Common myeloid progenitor, CD34-positive (primary cell): ENCODE data around the gene LNX2. TPM values are rescaled to one million over a fixed set of nuclear protein-coding genes. Genes with fewer than 3 reads are reported as not detected.

Experiments used
- CTCF ChIA-PET: fragments of 350-600 bp; sonication (Branson Sonifier 250); formaldehyde crosslinking; loops from one replicate; lab custom pipeline; 2021; ENCODE audit warnings: antibody characterized with exemption; lab: Charles Lee
- POLR2A ChIA-PET: fragments of 350-600 bp; sonication (Branson Sonifier 250); formaldehyde crosslinking; loops from one replicate; lab custom pipeline; 2021; ENCODE audit warnings: antibody characterized with exemption; lab: Charles Lee
- DNase-seq, 3 donors: peaks; one replicate each; pipeline versions ENCODE4 v3.0.0 to v3.0.0-alpha.2; 2013
- H3K27ac ChIP-seq, 2 experiments: 1 replicate in 1 of 2; 2 replicates in 1 of 2; pipeline ENCODE4 v1.7.0; 2013; ENCODE audit warnings: inconsistent platforms in 2 of 2, low read length in 2 of 2, mild to moderate bottlenecking in 2 of 2, low read depth in 1 of 2, moderate library complexity in 1 of 2; ENCODE audit not compliant: severe bottlenecking in 2 of 2, insufficient read depth in 1 of 2, poor library complexity in 1 of 2
- H3K27me3 ChIP-seq, 5 experiments: replicated peaks in 2 of 5; 1 replicate in 3 of 5; 2 replicates in 2 of 5; pipeline versions ENCODE4 v1.6.1 to v1.7.0; 2013; ENCODE audit warnings: low read length in 4 of 5, mild to moderate bottlenecking in 2 of 5, moderate library complexity in 2 of 5, inconsistent platforms in 1 of 5; ENCODE audit not compliant: insufficient read depth in 5 of 5, control insufficient read depth in 4 of 5
- H3K36me3 ChIP-seq, 4 experiments: 1 replicate in 2 of 4; 2 replicates in 2 of 4; pipeline versions ENCODE4 v1.6.1 to v1.7.0; 2013; ENCODE audit warnings: low read length in 3 of 4, control low read depth in 1 of 4, mild to moderate bottlenecking in 1 of 4; ENCODE audit not compliant: control insufficient read depth in 4 of 4, insufficient read depth in 4 of 4
- H3K4me1 ChIP-seq, 4 experiments: 1 replicate in 3 of 4; 2 replicates in 1 of 4; pipeline versions ENCODE4 v1.6.1 to v1.7.1; 2013; ENCODE audit warnings: low read length in 3 of 4, mild to moderate bottlenecking in 3 of 4, control low read depth in 1 of 4, inconsistent platforms in 1 of 4, moderate library complexity in 1 of 4; ENCODE audit not compliant: control insufficient read depth in 4 of 4, insufficient read depth in 4 of 4; ENCODE audit errors: control extremely low read depth in 1 of 4
- H3K4me3 ChIP-seq, 7 experiments: 1 replicate in 4 of 7; 2 replicates in 3 of 7; pipeline versions ENCODE4 v1.5.1 to v1.7.0; 2013; ENCODE audit warnings: mild to moderate bottlenecking in 7 of 7, low read length in 6 of 7, moderate library complexity in 6 of 7, inconsistent platforms in 2 of 7, low read depth in 2 of 7, control low read depth in 1 of 7; ENCODE audit not compliant: insufficient read depth in 4 of 7, control insufficient read depth in 1 of 7; ENCODE audit errors: extremely low read depth in 1 of 7
- H3K9me3 ChIP-seq, 5 experiments: 1 replicate in 4 of 5; 2 replicates in 1 of 5; pipeline versions ENCODE4 v1.6.1 to v1.7.1; 2013; ENCODE audit warnings: low read length in 4 of 5, mild to moderate bottlenecking in 2 of 5, inconsistent platforms in 1 of 5, low read depth in 1 of 5, moderate library complexity in 1 of 5; ENCODE audit not compliant: control insufficient read depth in 4 of 5, insufficient read depth in 2 of 5; ENCODE audit errors: control extremely low read depth in 1 of 5
- WGBS: methylation state at CpG from one replicate; pipeline ENCODE4 v1.1.5; 2013; ENCODE audit not compliant: insufficient coverage; 5-methylcytosine and 5-hydroxymethylcytosine counted together
- polyA plus RNA-seq: library from polyadenylated mRNA; unstranded; fragments of 120-200 nt; gene quantifications from one replicate; pipeline ENCODE4 v1.2.1, GENCODE V29; 2013

The LNX2 gene
- polyA plus RNA-seq = 4.9 TPM

- 0% methylated on average over 77 of the region's 79 CpGs for WGBS
- Histone ChIP-seq H3K9me3 (no peaks in the 10 kb centered on the region), H3K36me3 (peaks cover 0 to 20% (median 9%) of the 10 kb centered on the region in 4 experiments), H3K4me1 (peaks cover 15 to 52% (median 32%) of the 10 kb centered on the region in 4 experiments), H3K27me3 (no peaks in the 10 kb centered on the region), H3K27ac (peak within 1 kb of the TSS; percentile 71 to 90), H3K4me3 (peak within 1 kb of the TSS; percentile 71 to 99 (median 91))
- ChIA-PET POLR2A (interaction anchor here (1.0 kb wide), 1 partner anchor 16 kb away, joined by 4 read pairs; no protein-coding TSS in a partner anchor), CTCF (interaction anchor here (0.8 to 2.0 kb wide), 7 partner anchors 8 to 247 kb away, joined by 3 to 5 read pairs (median 3); no protein-coding TSS in a partner anchor)
- DNase-seq = peak; percentile 95 to 98 (median 97)
Measured at GRCh38 chr13:27620377-27621115, at the start of gene LNX2. Gene LNX2 (minus strand): TSS chr13:27620529. CDS start chr13:27581703, 38,826 bp downstream.

GRCh38 chr13:27667946-27668345 lies 47.6 kb upstream of the LNX2 start:
- H3K27me3 ChIP-seq = no peaks in the 10 kb centered on the region
- H3K36me3 ChIP-seq = peaks cover 8 to 24% (median 10%) of the 10 kb centered on the region in 4 experiments
- peaks cover 0 to 3% (median 1%) of the 10 kb centered on the region in 5 experiments for H3K9me3 ChIP-seq
- no peak overlapping the region for H3K4me3 ChIP-seq
- CTCF ChIA-PET = no interaction called here
- peaks cover 0 to 7% (median 2%) of the 10 kb centered on the region in 4 experiments for H3K4me1 ChIP-seq
- H3K27ac ChIP-seq = peak overlapping the region in 1 of 2 experiments; percentile 55
- DNase-seq = peak; percentile 5 to 41 (median 20)
- 18% methylated on average over 2 of the region's 2 CpGs for WGBS
- POLR2A ChIA-PET = no interaction called here

- Histone ChIP-seq H3K4me1 (peaks cover 0 to 7% (median 2%) of the 10 kb centered on the region in 4 experiments), H3K9me3 (peaks cover 0 to under 1% (median 0%) of the 10 kb centered on the region in 5 experiments), H3K4me3 (no peak overlapping the region), H3K36me3 (peaks cover 8 to 24% (median 10%) of the 10 kb centered on the region in 4 experiments), H3K27ac (no peak overlapping the region), H3K27me3 (no peaks in the 10 kb centered on the region)
- ChIA-PET POLR2A (no interaction called here), CTCF (no interaction called here)
- 92% methylated on average over 3 of the region's 3 CpGs for WGBS
- no peak for DNase-seq
Measured at GRCh38 chr13:27666951-27667350, 46.6 kb upstream of the LNX2 start.

GRCh38 chr13:27665761-27666160 lies 45.4 kb upstream of the LNX2 start:
- H3K36me3 ChIP-seq = peaks cover 8 to 27% (median 10%) of the 10 kb centered on the region in 4 experiments
- 91% methylated on average over 17 of the region's 19 CpGs for WGBS
- ChIA-PET POLR2A (no interaction called here), CTCF (interaction anchor here (1.9 kb wide), 1 partner anchor 161 kb away, joined by 5 read pairs; no protein-coding TSS in a partner anchor)
- H3K4me3 ChIP-seq = no peak overlapping the region
- no peaks in the 10 kb centered on the region for H3K9me3 ChIP-seq
- no peaks in the 10 kb centered on the region for H3K27me3 ChIP-seq
- H3K4me1 ChIP-seq = peaks cover 0 to 7% (median 2%) of the 10 kb centered on the region in 4 experiments
- H3K27ac ChIP-seq = no peak overlapping the region
- DNase-seq = no peak

- H3K36me3 ChIP-seq = peaks cover 8 to 31% (median 12%) of the 10 kb centered on the region in 4 experiments
- no peaks in the 10 kb centered on the region for H3K27me3 ChIP-seq
- no peak for DNase-seq
- no peaks in the 10 kb centered on the region for H3K9me3 ChIP-seq
- no peak overlapping the region for H3K4me3 ChIP-seq
- POLR2A ChIA-PET = no interaction called here
- CTCF ChIA-PET = interaction anchor here (1.9 kb wide), 1 partner anchor 161 kb away, joined by 5 read pairs; no protein-coding TSS in a partner anchor
- WGBS = 85% methylated on average over 3 of the region's 3 CpGs
- H3K27ac ChIP-seq = no peak overlapping the region
- H3K4me1 ChIP-seq = peaks cover 0 to 7% (median 2%) of the 10 kb centered on the region in 4 experiments
Measured at GRCh38 chr13:27665333-27665732, 45.0 kb upstream of the LNX2 start.

- Histone ChIP-seq H3K36me3 (peaks cover 8 to 44% (median 13%) of the 10 kb centered on the region in 4 experiments), H3K27ac (no peak overlapping the region), H3K4me1 (peaks cover 0 to 7% (median 2%) of the 10 kb centered on the region in 4 experiments), H3K27me3 (no peaks in the 10 kb centered on the region), H3K4me3 (no peak overlapping the region), H3K9me3 (no peaks in the 10 kb centered on the region)
- DNase-seq = no peak
- WGBS = 98% methylated on average over 8 of the region's 8 CpGs
- ChIA-PET CTCF (interaction anchor here (1.9 kb wide), 1 partner anchor 162 kb away, joined by 5 read pairs; no protein-coding TSS in a partner anchor), POLR2A (no interaction called here)
Measured at GRCh38 chr13:27663947-27664346, 43.6 kb upstream of the LNX2 start.
